Karpas-422 (cell line): ENCODE data around the gene TMEM74B. TPM values are rescaled to one million over a fixed set of nuclear protein-coding genes. Genes with fewer than 3 reads are reported as not detected.

ENCODE experiments used
- DNase-seq: peaks from one replicate; pipeline ENCODE4 v3.0.0-alpha.2; 2015
- H2AFZ ChIP-seq: fragments of 200-600 bp; sonication (generic); 2 replicates; pipeline ENCODE4 v1.6.1; 2014; ENCODE audit warnings: antibody characterized with exemption, low read length, mixed read lengths
- H3K27ac ChIP-seq: fragments of 200-600 bp; sonication (generic); 2 replicates; pipeline ENCODE4 v1.5.1; 2014; ENCODE audit warnings: mild to moderate bottlenecking, low read length, moderate library complexity
- H3K27me3 ChIP-seq: fragments of 200-600 bp; sonication (generic); 2 replicates; pipeline ENCODE4 v1.6.1; 2014; ENCODE audit warnings: low read length, mixed read lengths
- H3K36me3 ChIP-seq: fragments of 200-600 bp; sonication (generic); 2 replicates; pipeline ENCODE4 v1.6.1; 2014; ENCODE audit warnings: low read length, mixed read lengths; ENCODE audit not compliant: insufficient read depth
- H3K4me1 ChIP-seq: fragments of 200-600 bp; sonication (generic); 2 replicates; pipeline ENCODE4 v1.6.1; 2014; ENCODE audit warnings: mild to moderate bottlenecking, low read length, mixed read lengths
- H3K4me2 ChIP-seq: fragments of 200-600 bp; sonication (generic); 2 replicates; pipeline ENCODE4 v1.6.1; 2014; ENCODE audit warnings: low read length, low read depth, mild to moderate bottlenecking; ENCODE audit not compliant: poor library complexity, severe bottlenecking
- H3K4me3 ChIP-seq: fragments of 200-600 bp; sonication (generic); 2 replicates; pipeline ENCODE4 v1.5.1; 2014; ENCODE audit warnings: mild to moderate bottlenecking, antibody characterized with exemption, low read length, mixed read lengths
- H3K79me2 ChIP-seq: fragments of 200-600 bp; sonication (generic); 2 replicates; pipeline ENCODE4 v1.6.1; 2014; ENCODE audit warnings: mild to moderate bottlenecking, low read length, mixed read lengths
- H3K9ac ChIP-seq: fragments of 200-600 bp; sonication (generic); 2 replicates; pipeline ENCODE4 v1.6.0; 2014; ENCODE audit warnings: low read length
- H3K9me2 ChIP-seq: fragments of 200-600 bp; sonication (generic), shearing (Covaris generic); replicated peaks from 2 replicates; pipeline ENCODE4 v1.6.0; 2014; ENCODE audit warnings: mild to moderate bottlenecking, low read length, moderate library complexity; ENCODE audit not compliant: insufficient read depth
- H3K9me3 ChIP-seq: fragments of 300-700, 200-600 bp; sonication (generic); 2 replicates; pipeline ENCODE4 v1.6.1; 2014; ENCODE audit warnings: low read length, mixed read lengths
- H4K20me1 ChIP-seq: fragments of 200-600 bp; sonication (generic); 2 replicates; pipeline ENCODE4 v1.6.1; 2014; ENCODE audit warnings: mild to moderate bottlenecking, antibody characterized with exemption, low read length, low read depth; ENCODE audit not compliant: insufficient read depth
- total RNA-seq: library from RNA; depleted of rRNA; stranded (reverse); fragments of >200 nt; shearing (Covaris generic); gene quantifications from 2 replicates; pipeline ENCODE4 v1.2.3, GENCODE V29; 2014; ENCODE audit warnings: low replicate concordance; rRNA removed

The TMEM74B gene
- total RNA-seq, 1 experiment from 2014 or later, result not detected

DNA sequence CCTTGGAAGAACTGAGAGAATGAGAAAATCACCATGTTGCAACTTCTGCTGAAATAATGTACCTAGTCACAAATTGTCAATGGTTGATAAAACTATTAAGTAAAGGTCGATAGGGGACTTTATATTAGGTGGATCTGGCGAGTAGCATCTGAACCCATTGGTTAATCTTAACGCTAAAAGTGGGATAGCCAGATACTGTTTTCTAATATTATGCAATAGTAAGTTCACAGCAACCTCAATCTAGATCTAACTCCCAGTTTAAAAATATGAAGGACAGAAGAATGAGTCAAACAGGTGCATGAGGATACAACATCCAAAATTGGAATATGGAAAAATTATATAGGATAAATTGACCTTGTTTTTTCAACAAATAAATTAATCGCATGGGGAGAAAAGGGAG, 47.5 kb downstream of the TMEM74B start:
- Histone ChIP-seq H3K9me3 (no peaks in the 10 kb centered on the region), H2AFZ (no peak overlapping the region), H4K20me1 (no peaks in the 10 kb centered on the region), H3K36me3 (peaks cover 81% of the 10 kb centered on the region), H3K4me2 (no peak overlapping the region), H3K9ac (no peak overlapping the region), H3K9me2 (no peaks in the 10 kb centered on the region), H3K27me3 (no peaks in the 10 kb centered on the region), H3K27ac (no peak overlapping the region), H3K4me3 (no peak overlapping the region), H3K79me2 (peaks cover 79% of the 10 kb centered on the region), H3K4me1 (no peaks in the 10 kb centered on the region)
- no peak for DNase-seq

DNA sequence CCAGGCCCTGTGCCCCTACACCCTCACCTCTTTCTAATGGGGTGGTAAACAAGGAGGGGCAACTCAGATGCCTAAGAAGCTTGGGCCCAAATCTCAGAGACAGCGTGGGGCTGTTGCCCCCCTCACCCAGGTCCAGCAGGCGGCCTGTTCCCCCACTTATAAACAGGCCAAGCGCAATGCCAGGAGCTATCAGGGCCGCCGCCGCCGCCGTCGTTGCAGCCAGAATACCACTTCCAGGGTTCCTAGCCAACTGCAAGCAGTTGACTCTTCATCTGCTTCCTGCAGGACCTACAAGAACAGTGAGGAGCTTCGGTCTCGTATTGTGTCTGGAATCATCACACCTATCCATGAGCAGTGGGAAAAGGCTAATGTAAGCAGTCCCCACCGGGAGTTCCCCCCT, 49.9 kb downstream of the TMEM74B start:
- H3K4me1 ChIP-seq, result no peaks in the 10 kb centered on the region
- H3K9ac ChIP-seq, result no peak overlapping the region
- no peak overlapping the region for H3K27ac ChIP-seq
- H3K9me3 ChIP-seq, result no peaks in the 10 kb centered on the region
- DNase-seq, result no peak
- no peak overlapping the region for H2AFZ ChIP-seq
- H3K9me2 ChIP-seq, result no peaks in the 10 kb centered on the region
- H4K20me1 ChIP-seq, result no peaks in the 10 kb centered on the region
- H3K36me3 ChIP-seq, result peaks cover 83% of the 10 kb centered on the region
- H3K27me3 ChIP-seq, result no peaks in the 10 kb centered on the region
- H3K79me2 ChIP-seq, result peaks cover 79% of the 10 kb centered on the region
- H3K4me2 ChIP-seq, result no peak overlapping the region
- no peak overlapping the region for H3K4me3 ChIP-seq

DNA sequence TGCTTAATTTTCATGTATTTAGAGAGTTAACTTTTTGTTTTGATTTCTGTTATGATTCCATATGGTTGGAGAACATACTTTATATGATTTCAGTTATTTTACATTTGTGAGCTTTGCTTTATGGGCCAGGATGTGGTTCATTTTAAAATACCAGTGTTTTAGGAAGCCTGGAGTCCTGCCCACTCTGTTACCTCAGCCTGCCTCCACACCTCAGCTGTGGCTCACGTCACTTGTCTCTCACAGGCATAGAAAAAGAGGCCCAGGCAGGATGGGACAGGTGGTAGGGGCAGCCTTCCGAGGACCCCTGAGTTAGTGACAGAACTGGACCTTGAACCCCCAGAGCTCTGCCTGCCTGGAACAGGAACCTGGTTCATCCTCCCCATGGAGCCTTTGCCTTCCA, 50.4 kb downstream of the TMEM74B start:
- Histone ChIP-seq H3K27ac (no peak overlapping the region), H3K4me2 (no peak overlapping the region), H4K20me1 (no peaks in the 10 kb centered on the region), H3K9me2 (no peaks in the 10 kb centered on the region), H3K27me3 (no peaks in the 10 kb centered on the region), H3K36me3 (peaks cover 87% of the 10 kb centered on the region), H3K4me1 (no peaks in the 10 kb centered on the region), H3K9ac (no peak overlapping the region), H3K4me3 (no peak overlapping the region), H2AFZ (no peak overlapping the region), H3K9me3 (no peaks in the 10 kb centered on the region), H3K79me2 (peaks cover 83% of the 10 kb centered on the region)
- no peak for DNase-seq

DNA sequence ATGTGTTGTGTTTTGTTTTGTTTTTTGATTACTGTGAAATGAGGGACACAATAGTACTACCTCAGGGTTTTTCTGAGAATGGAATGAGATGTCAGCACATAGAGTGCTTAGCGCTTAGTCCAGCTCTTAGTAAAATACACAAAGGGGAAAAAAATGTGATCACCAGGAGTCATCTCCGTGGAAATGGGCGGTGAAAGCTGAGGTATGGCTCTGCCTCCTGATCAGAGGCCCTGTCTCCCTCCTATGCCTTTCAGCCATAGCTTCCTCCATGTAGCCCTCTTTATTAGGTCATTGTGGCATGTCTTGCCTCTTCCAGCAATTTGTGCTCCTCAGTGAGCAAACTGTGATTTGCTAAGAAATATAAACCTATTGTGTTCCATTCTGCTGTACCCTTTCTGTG, 53.4 kb downstream of the TMEM74B start:
- Histone ChIP-seq H3K4me1 (no peaks in the 10 kb centered on the region), H3K79me2 (peaks cover 68% of the 10 kb centered on the region), H4K20me1 (no peaks in the 10 kb centered on the region), H3K36me3 (peaks cover 76% of the 10 kb centered on the region), H3K27me3 (no peaks in the 10 kb centered on the region), H3K9ac (no peak overlapping the region), H3K4me2 (no peak overlapping the region), H2AFZ (no peak overlapping the region), H3K4me3 (no peak overlapping the region), H3K27ac (no peak overlapping the region), H3K9me2 (no peaks in the 10 kb centered on the region), H3K9me3 (no peaks in the 10 kb centered on the region)
- no peak for DNase-seq

DNA sequence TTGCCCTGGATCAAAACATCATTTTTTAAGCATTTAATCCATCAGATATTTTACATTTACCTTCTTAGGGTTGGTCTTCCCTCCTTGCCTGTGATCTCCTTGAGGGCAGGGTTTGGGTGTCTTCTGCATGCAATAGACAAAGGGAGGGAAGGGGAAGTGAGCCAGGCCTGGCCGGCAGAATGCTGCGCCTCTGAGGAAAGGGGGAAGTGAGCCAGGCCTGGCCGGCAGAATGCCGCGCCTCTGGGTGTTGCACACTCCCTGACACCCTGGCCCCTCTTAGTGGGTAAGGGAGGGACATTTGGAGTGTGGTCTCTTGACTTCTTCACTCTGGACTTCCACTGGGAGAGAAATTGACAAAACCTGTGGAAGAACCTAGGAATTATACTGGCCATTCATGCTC, 53.9 kb downstream of the TMEM74B start:
- H3K9me2 ChIP-seq, result no peaks in the 10 kb centered on the region
- H3K4me1 ChIP-seq, result no peaks in the 10 kb centered on the region
- H4K20me1 ChIP-seq, result no peaks in the 10 kb centered on the region
- DNase-seq, result no peak
- H3K9ac ChIP-seq, result no peak overlapping the region
- no peaks in the 10 kb centered on the region for H3K9me3 ChIP-seq
- peaks cover 76% of the 10 kb centered on the region for H3K36me3 ChIP-seq
- no peak overlapping the region for H2AFZ ChIP-seq
- no peak overlapping the region for H3K4me2 ChIP-seq
- no peak overlapping the region for H3K4me3 ChIP-seq
- H3K27me3 ChIP-seq, result no peaks in the 10 kb centered on the region
- no peak overlapping the region for H3K27ac ChIP-seq
- H3K79me2 ChIP-seq, result peaks cover 69% of the 10 kb centered on the region

Other genes starting within 250 kb of the TMEM74B start
- gene RSPO4, start 182.7 kb downstream of the TMEM74B start, total RNA-seq, result not detected in 2 replicates
- 26.3 and 39.1 TPM in 2 replicates for gene PSMF1, start 66.4 kb downstream of the TMEM74B start, total RNA-seq
- not detected in 2 replicates for gene C20orf202, start 18.5 kb upstream of the TMEM74B start, total RNA-seq
- not detected in 2 replicates for gene RAD21L1, start 41.1 kb upstream of the TMEM74B start, total RNA-seq
- gene SNPH, start 81.3 kb upstream of the TMEM74B start, total RNA-seq, result 0.93 and 1.4 TPM in 2 replicates
- gene SDCBP2, start 144.2 kb upstream of the TMEM74B start, total RNA-seq, result 1.8 TPM in 1 of 2 replicates, not detected in the other
- gene FKBP1A, start 208.1 kb upstream of the TMEM74B start, total RNA-seq, result 105 and 187 TPM in 2 replicates